Common myeloid progenitor, CD34-positive (primary cell): ENCODE data around the gene DLX1. TPM values are rescaled to one million over a fixed set of nuclear protein-coding genes. Genes with fewer than 3 reads are reported as not detected.

Source experiments
- CTCF ChIA-PET: fragments of 350-600 bp; sonication (Branson Sonifier 250); formaldehyde crosslinking; loops from one replicate; lab custom pipeline; 2021; ENCODE audit warnings: antibody characterized with exemption; lab: Charles Lee
- POLR2A ChIA-PET: fragments of 350-600 bp; sonication (Branson Sonifier 250); formaldehyde crosslinking; loops from one replicate; lab custom pipeline; 2021; ENCODE audit warnings: antibody characterized with exemption; lab: Charles Lee
- DNase-seq, 3 donors: peaks; one replicate each; pipeline versions ENCODE4 v3.0.0 to v3.0.0-alpha.2; 2013
- H3K27ac ChIP-seq, 2 experiments: 1 replicate in 1 of 2; 2 replicates in 1 of 2; pipeline ENCODE4 v1.7.0; 2013; ENCODE audit warnings: inconsistent platforms in 2 of 2, low read length in 2 of 2, mild to moderate bottlenecking in 2 of 2, low read depth in 1 of 2, moderate library complexity in 1 of 2; ENCODE audit not compliant: severe bottlenecking in 2 of 2, insufficient read depth in 1 of 2, poor library complexity in 1 of 2
- H3K27me3 ChIP-seq, 5 experiments: replicated peaks in 2 of 5; 1 replicate in 3 of 5; 2 replicates in 2 of 5; pipeline versions ENCODE4 v1.6.1 to v1.7.0; 2013; ENCODE audit warnings: low read length in 4 of 5, mild to moderate bottlenecking in 2 of 5, moderate library complexity in 2 of 5, inconsistent platforms in 1 of 5; ENCODE audit not compliant: insufficient read depth in 5 of 5, control insufficient read depth in 4 of 5
- H3K36me3 ChIP-seq, 4 experiments: 1 replicate in 2 of 4; 2 replicates in 2 of 4; pipeline versions ENCODE4 v1.6.1 to v1.7.0; 2013; ENCODE audit warnings: low read length in 3 of 4, control low read depth in 1 of 4, mild to moderate bottlenecking in 1 of 4; ENCODE audit not compliant: control insufficient read depth in 4 of 4, insufficient read depth in 4 of 4
- H3K4me1 ChIP-seq, 4 experiments: 1 replicate in 3 of 4; 2 replicates in 1 of 4; pipeline versions ENCODE4 v1.6.1 to v1.7.1; 2013; ENCODE audit warnings: low read length in 3 of 4, mild to moderate bottlenecking in 3 of 4, control low read depth in 1 of 4, inconsistent platforms in 1 of 4, moderate library complexity in 1 of 4; ENCODE audit not compliant: control insufficient read depth in 4 of 4, insufficient read depth in 4 of 4; ENCODE audit errors: control extremely low read depth in 1 of 4
- H3K4me3 ChIP-seq, 7 experiments: 1 replicate in 4 of 7; 2 replicates in 3 of 7; pipeline versions ENCODE4 v1.5.1 to v1.7.0; 2013; ENCODE audit warnings: mild to moderate bottlenecking in 7 of 7, low read length in 6 of 7, moderate library complexity in 6 of 7, inconsistent platforms in 2 of 7, low read depth in 2 of 7, control low read depth in 1 of 7; ENCODE audit not compliant: insufficient read depth in 4 of 7, control insufficient read depth in 1 of 7; ENCODE audit errors: extremely low read depth in 1 of 7
- H3K9me3 ChIP-seq, 5 experiments: 1 replicate in 4 of 5; 2 replicates in 1 of 5; pipeline versions ENCODE4 v1.6.1 to v1.7.1; 2013; ENCODE audit warnings: low read length in 4 of 5, mild to moderate bottlenecking in 2 of 5, inconsistent platforms in 1 of 5, low read depth in 1 of 5, moderate library complexity in 1 of 5; ENCODE audit not compliant: control insufficient read depth in 4 of 5, insufficient read depth in 2 of 5; ENCODE audit errors: control extremely low read depth in 1 of 5
- WGBS: methylation state at CpG from one replicate; pipeline ENCODE4 v1.1.5; 2013; ENCODE audit not compliant: insufficient coverage; 5-methylcytosine and 5-hydroxymethylcytosine counted together
- polyA plus RNA-seq: library from polyadenylated mRNA; unstranded; fragments of 120-200 nt; gene quantifications from one replicate; pipeline ENCODE4 v1.2.1, GENCODE V29; 2013

The DLX1 gene
- polyA plus RNA-seq, result 0.03 TPM

DNA sequence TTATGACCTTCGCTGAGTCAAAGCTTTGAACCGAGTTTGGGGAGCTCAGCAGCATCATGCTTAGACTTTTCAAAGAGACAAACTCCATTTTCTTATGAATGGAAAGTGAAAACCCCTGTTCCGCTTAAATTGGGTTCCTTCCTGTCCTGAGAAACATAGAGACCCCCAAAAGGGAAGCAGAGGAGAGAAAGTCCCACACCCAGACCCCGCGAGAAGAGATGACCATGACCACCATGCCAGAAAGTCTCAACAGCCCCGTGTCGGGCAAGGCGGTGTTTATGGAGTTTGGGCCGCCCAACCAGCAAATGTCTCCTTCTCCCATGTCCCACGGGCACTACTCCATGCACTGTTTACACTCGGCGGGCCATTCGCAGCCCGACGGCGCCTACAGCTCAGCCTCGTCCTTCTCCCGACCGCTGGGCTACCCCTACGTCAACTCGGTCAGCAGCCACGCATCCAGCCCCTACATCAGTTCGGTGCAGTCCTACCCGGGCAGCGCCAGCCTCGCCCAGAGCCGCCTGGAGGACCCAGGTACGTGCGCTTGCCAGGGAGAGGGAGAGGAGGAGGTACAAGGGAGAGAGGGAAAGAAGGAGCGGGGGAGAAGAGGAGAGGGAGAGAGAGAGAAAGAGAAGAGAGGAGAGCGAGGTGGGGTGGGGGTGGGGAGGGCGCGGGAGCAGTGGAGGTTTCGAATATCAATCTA is at the start of gene DLX1:
TSS of gene DLX1 (plus strand) at position 48 of the 700 bp plus-strand sequence. CDS start at position 219, 171 bp downstream.
- no peaks in the 10 kb centered on the region for H3K9me3 ChIP-seq
- no peak within 1 kb of the TSS for H3K27ac ChIP-seq
- WGBS, result 1% methylated on average over 17 of the region's 34 CpGs
- POLR2A ChIA-PET, result interaction anchor here (0.5 kb wide), 1 partner anchor 260 kb away, joined by 3 read pairs; no protein-coding TSS in a partner anchor
- peak; percentile 83 to 91 (median 90) for DNase-seq
- peak within 1 kb of the TSS; percentile 2 to 71 (median 57) for H3K4me3 ChIP-seq
- peaks cover 47 to 100% (median 78%) of the 10 kb centered on the region in 5 experiments for H3K27me3 ChIP-seq
- peaks cover 0 to 46% (median 37%) of the 10 kb centered on the region in 4 experiments for H3K4me1 ChIP-seq
- H3K36me3 ChIP-seq, result no peaks in the 10 kb centered on the region
- CTCF ChIA-PET, result interaction anchor here (0.7 to 9.9 kb wide), 4 partner anchors 11 to 399 kb away, joined by 3 to 128 read pairs (median 4); partner anchors contain the start of gene DLX2

DNA sequence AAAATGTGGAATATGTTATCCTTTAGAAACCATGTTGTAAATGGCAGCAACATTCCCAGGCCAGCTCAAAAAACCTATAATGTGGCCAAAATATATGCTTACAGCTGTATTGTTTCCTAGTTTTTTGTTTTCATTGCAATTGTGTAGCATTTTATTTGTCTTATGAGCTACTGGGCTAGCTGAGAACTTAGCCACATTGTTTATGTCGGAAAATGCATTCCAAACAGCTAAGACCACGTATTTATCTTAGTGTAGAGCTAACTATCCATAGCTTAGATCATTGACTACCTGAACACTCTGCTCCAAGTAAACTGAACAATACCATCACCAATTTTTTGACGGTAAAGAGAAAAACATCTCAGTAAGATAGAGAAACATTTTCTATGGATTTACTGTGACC is 47.2 kb upstream of the DLX1 start:
- Histone ChIP-seq H3K9me3 (no peaks in the 10 kb centered on the region), H3K27me3 (no peaks in the 10 kb centered on the region), H3K4me1 (no peaks in the 10 kb centered on the region), H3K36me3 (no peaks in the 10 kb centered on the region), H3K4me3 (no peak overlapping the region), H3K27ac (no peak overlapping the region)
- CTCF ChIA-PET, result interaction anchor here (1.1 to 2.0 kb wide), 3 partner anchors 10 to 19 kb away, joined by 3 to 10 read pairs (median 3); no protein-coding TSS in a partner anchor
- POLR2A ChIA-PET, result interaction anchor here (0.7 kb wide), 1 partner anchor 1997 kb away, joined by 3 read pairs; no protein-coding TSS in a partner anchor
- WGBS, result 100% methylated on average over 2 of the region's 3 CpGs
- DNase-seq, result no peak

DNA sequence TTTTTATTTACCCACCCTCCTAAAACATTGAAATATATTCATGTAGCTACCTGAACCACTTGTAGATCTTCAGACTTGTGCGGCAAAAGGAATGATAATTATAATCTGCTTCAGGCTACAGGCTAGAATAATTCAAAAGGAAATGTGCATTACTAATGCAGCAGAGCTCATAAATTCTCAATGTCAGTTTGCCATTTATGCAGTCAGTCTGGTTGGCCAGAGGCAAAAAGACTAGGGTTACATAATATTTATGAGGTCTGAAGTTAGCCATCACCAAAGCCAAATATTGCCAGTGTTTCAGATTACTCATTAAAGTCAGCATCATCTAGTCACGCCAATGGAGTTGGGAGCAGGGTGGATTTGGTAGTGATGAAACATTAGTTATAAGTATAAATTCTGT is 46.7 kb upstream of the DLX1 start:
- DNase-seq, result no peak
- no peaks in the 10 kb centered on the region for H3K27me3 ChIP-seq
- H3K36me3 ChIP-seq, result no peaks in the 10 kb centered on the region
- H3K9me3 ChIP-seq, result no peaks in the 10 kb centered on the region
- H3K27ac ChIP-seq, result no peak overlapping the region
- no CpG with 5 or more reads among the region's 2 CpGs for WGBS
- ChIA-PET POLR2A (no interaction called here), CTCF (interaction anchor here (1.1 to 2.0 kb wide), 2 partner anchors 11 to 19 kb away, joined by 3 to 10 read pairs; no protein-coding TSS in a partner anchor)
- no peak overlapping the region for H3K4me3 ChIP-seq
- no peaks in the 10 kb centered on the region for H3K4me1 ChIP-seq

- H3K36me3 ChIP-seq, result no peaks in the 10 kb centered on the region
- ChIA-PET POLR2A (no interaction called here), CTCF (interaction anchor here (1.1 to 2.0 kb wide), 2 partner anchors 10 to 18 kb away, joined by 3 to 10 read pairs; no protein-coding TSS in a partner anchor)
- no peak overlapping the region for H3K4me3 ChIP-seq
- H3K27ac ChIP-seq, result no peak overlapping the region
- DNase-seq, result no peak
- H3K27me3 ChIP-seq, result no peaks in the 10 kb centered on the region
- no CpG with 5 or more reads among the region's 3 CpGs for WGBS
- no peaks in the 10 kb centered on the region for H3K9me3 ChIP-seq
- H3K4me1 ChIP-seq, result no peaks in the 10 kb centered on the region
These were observed 46.1 kb upstream of the DLX1 start for GRCh38 chr2:172039011-172039704.

DNA sequence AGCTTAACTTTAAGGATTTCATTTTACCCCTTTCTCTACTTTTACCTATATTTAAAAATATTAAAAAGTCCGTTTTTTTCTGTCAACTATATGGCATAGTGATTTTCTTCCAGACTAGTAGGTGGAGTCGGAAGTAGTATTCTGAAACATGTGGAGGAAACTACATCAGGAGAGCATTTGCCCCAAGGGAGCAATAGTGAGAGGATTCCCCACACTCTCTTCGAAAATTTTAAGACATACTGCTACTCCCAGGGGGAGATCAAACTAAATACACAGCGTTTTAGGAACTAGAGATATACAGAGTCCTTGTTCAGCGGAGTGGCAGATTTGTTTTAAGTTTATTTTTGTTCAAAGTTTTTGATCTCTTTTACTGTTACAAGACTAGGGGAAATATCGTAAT is 45.0 kb upstream of the DLX1 start:
- Histone ChIP-seq H3K27ac (no peak overlapping the region), H3K36me3 (no peaks in the 10 kb centered on the region), H3K9me3 (no peaks in the 10 kb centered on the region), H3K4me3 (no peak overlapping the region), H3K27me3 (no peaks in the 10 kb centered on the region), H3K4me1 (no peaks in the 10 kb centered on the region)
- ChIA-PET POLR2A (no interaction called here), CTCF (no interaction called here)
- 90% methylated on average over 2 of the region's 6 CpGs for WGBS
- no peak for DNase-seq

DNA sequence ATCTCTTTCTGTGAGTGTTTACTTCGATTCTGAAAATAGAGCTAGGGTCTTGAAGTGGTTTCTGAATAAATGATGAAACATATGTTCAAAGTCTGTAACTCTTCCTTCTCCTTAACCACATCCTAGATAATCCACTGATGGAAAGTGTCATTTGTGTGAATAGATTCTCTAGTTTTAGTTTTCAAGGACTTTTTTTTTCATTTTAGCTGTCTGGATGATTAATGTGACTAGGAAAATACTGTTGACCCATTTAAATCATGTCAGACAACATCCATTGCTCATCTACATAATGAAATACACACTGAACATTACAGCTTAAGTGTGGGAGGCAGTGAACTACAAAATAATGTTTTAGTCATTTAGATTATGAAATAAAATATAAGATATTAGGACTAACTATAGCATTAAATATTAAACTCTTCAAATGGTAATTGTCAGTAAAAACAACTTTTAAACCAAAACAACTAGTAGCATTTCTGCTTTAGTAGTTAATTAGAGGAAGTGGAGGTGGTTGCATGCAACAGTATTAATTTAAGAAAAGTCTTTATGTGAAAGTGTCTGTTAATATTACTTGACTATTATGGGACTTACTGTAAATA is 39.1 kb upstream of the DLX1 start:
- no peaks in the 10 kb centered on the region for H3K27me3 ChIP-seq
- H3K27ac ChIP-seq, result no peak overlapping the region
- CTCF ChIA-PET, result interaction anchor here (0.6 to 1.1 kb wide), 2 partner anchors 14 to 71 kb away, joined by 3 to 4 read pairs; no protein-coding TSS in a partner anchor
- no CpG with 5 or more reads among the region's 1 CpG for WGBS
- POLR2A ChIA-PET, result no interaction called here
- no peak overlapping the region for H3K4me3 ChIP-seq
- no peaks in the 10 kb centered on the region for H3K36me3 ChIP-seq
- H3K9me3 ChIP-seq, result no peaks in the 10 kb centered on the region
- peak in 2 of 3 donors; percentile 24 to 35 for DNase-seq
- peaks cover 0 to 2% (median under 1%) of the 10 kb centered on the region in 4 experiments for H3K4me1 ChIP-seq
